GM21381 (cell line): ENCODE results near the gene MAPK6.
A peak's percentile ranks its signal among the peaks of the same experiment; 100 is the strongest.

Source experiments
- ATAC-seq: cut with Tn5 transposase; IDR thresholded peaks from one replicate; pipeline ENCODE4 v1.9.1; 2021; ENCODE audit warnings: mild to moderate bottlenecking, moderate library complexity; ENCODE audit not compliant: unreplicated experiment

Gene MAPK6

GRCh38 chr15:52101542-52102323 lies 82.7 kb downstream of the MAPK6 start:
- ATAC-seq = peak; percentile 40

GRCh38 chr15:52102463-52102862 lies 83.4 kb downstream of the MAPK6 start:
- ATAC-seq = no peak

- peak; percentile 51 for ATAC-seq
These were observed 84.5 kb downstream of the MAPK6 start for GRCh38 chr15:52103217-52104207.

DNA sequence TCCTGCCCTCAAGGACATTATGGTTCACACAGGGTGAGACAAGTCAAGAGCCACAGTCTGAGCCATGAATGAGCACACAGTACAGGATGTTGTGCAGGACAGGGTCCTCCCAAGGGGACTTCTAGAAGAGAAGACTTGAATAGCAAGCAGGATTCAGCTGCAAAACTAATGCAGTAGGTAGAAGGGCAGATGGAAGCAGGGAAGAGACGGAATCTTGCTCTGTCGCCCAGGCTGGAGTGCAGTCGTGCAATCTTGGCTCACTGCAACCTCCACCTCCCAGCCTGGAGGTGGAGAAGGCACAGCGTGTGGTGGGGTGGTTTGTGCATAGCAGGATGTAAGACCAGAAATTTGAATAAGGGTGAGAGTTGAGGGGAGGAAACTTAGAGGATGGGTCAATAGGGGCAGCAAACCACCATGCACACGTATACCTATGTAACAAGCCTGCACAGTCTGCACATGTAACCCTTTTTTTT lies 85.5 kb downstream of the MAPK6 start:
- peak; percentile 32 for ATAC-seq

DNA sequence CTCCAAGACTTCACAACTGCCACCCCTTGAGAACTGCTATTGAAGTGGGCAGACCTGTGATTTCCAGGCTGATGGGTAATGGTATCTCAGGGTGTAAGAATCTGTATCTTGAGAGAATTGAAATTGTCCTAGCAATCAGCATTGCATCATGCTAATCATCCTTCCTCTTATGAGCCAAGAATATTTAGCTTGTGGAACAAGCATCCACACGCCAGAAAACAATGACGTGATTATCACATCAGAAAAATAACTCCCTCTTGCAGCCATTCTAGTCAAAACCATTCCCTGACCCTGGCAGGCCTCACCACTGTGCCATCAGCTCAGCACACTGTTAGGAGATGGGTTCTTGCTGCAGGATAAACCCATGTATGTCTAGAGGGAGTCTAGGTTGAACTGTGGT lies 86.8 kb downstream of the MAPK6 start:
- ATAC-seq = no peak

GRCh38 chr15:52106641-52107040 lies 87.6 kb downstream of the MAPK6 start:
- ATAC-seq = no peak

DNA sequence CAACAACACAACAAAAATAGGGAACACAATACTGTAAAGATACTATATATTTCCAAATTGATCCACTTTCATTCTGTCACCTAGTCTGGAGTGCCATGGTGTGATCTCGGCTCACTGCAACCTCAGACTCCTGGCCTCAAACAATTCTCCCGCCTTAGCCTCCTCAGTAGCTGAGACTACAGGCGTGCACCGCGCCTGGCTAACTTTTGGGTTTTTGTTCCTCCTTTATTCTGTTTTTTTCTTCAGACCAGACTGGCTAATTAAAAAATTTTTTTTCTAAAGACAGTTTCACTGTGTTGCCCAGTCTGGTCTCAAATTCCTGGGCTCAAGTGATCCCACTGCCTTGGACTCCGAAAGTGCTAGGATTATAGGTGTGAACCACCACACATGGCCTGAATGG lies 88.2 kb downstream of the MAPK6 start:
- ATAC-seq = no peak

GRCh38 chr15:52109559-52110451 lies 90.8 kb downstream of the MAPK6 start:
- ATAC-seq = peak; percentile 51

- no peak for ATAC-seq
These were observed 92.6 kb downstream of the MAPK6 start for GRCh38 chr15:52111517-52112202.

DNA sequence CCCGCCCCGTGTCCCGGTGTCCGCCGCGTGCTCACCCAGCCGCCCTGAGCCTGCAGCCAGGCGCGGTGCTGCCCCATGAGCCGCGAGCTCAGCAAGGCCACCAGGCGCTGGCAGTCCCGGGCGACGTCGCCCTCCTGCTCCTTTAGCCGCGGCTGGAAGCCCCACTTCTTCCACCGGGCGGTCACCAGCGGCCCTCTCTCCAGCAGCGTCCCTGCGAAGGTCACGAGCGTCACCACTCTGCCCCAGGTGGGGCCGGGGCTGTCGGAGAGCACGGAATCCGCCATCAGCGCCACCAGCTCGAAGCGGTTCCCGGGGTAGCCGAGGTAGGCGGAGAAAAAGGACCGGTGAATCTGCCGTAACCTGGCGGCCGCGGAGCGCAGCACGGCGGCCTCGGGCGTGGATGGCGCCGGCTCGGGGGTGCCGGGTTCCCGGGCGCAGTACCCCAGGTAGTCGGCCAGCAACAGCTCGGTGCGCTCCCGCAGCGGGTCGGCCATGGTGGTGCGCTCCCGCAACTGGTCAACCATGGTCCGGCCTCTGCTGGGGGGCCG lies 93.3 kb downstream of the MAPK6 start:
- no peak for ATAC-seq

- no peak for ATAC-seq
These were observed 94.2 kb downstream of the MAPK6 start for GRCh38 chr15:52113235-52113634.

- ATAC-seq = no peak
These were observed 94.7 kb downstream of the MAPK6 start for GRCh38 chr15:52113708-52114107.

- no peak for ATAC-seq
These were observed 95.4 kb downstream of the MAPK6 start for GRCh38 chr15:52114261-52115055.

DNA sequence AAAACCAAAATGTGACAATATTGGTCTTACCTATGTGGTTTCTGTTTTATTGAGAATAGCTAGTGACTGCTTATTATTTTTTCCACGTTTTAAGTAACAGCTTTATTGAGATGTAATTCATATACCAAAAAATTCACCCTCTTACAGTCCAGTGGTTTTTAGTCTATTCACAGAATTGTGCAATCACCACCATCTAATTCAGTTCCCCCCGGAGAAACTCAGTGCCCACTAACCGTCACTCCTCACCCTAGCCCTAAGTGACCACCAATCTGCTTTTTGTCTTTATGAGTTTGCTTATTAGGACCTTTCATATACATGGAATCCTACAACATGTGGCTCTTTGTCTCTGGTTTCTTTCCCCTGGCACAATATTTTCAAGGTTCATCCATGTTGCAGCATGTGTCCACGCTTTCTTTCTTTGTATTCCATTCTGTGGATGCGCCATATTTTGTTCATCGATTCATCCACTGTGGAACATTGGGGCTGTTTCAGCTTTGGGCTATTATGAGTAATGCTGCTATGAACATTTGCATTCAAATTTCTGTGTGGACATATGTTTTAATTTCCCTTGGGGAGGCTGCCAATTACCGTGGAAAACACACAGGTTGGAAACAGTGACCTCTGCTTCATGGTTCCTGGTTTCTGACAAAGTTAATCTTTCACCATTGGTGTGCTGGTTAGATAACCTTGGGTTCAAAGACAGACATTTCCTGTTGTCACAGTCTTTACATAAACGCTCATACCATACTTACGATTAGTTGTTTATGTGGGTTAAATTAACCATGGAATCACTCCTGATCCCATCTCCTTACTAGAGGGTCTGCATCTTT lies 96.8 kb downstream of the MAPK6 start:
- no peak for ATAC-seq
